K562 (cell line): ENCODE results near the gene SLC39A7. TPM values are rescaled to one million over a fixed set of nuclear protein-coding genes. Genes with fewer than 3 reads are reported as not detected.

ENCODE experiments used
- polyA plus RNA-seq, 8 experiments: library from polyadenylated mRNA; depleted of rRNA in 4 of 8; stranded (reverse) in 5 of 8; unstranded in 3 of 8; fragments of >200 nt; fragmentation: Nextera tagmentation in 2 of 8; fragmentation: Illumina TruSeq in 1 of 8; extraction: Ambion mirVana in 2 of 8; extraction: Trizol in 1 of 8; gene quantifications; 2 replicates each; pipeline versions ENCODE4 v1.2.1 to v1.2.3, GENCODE V29; 2011 to 2014; ENCODE audit warnings: inconsistent platforms in 1 of 8, missing spikeins in 1 of 8
- total RNA-seq, 7 experiments: library from RNA; depleted of rRNA in 6 of 7; stranded (reverse); fragments of >200 nt in 6 of 7; fragmentation: Illumina TruSeq in 2 of 7; extraction: Trizol in 2 of 7; gene quantifications; 2 replicates each; pipeline versions ENCODE4 v1.2.1 to v1.2.3, GENCODE V29; 2011 to 2021; ENCODE audit warnings: low replicate concordance in 1 of 7
- TF ChIP-seq, protein P1 (sequence below), 2 experiments: fragments of 450-650 bp; formaldehyde crosslinking in 1 of 2; IDR thresholded peaks; 2 replicates each; pipeline versions ENCODE4 v1.4.0 to v1.6.1; 2014 to 2020; ENCODE audit warnings: mild to moderate bottlenecking in 2 of 2, borderline replicate concordance in 1 of 2, low read depth in 1 of 2

SLC39A7 gene
- total and polyA plus RNA-seq, 9 of the 15 experiments (the other 6 are each of a cell fraction or from before 2014, with no cell fraction given): 21.7 to 169 (median 121) TPM

- TF ChIP-seq, protein P1, sequence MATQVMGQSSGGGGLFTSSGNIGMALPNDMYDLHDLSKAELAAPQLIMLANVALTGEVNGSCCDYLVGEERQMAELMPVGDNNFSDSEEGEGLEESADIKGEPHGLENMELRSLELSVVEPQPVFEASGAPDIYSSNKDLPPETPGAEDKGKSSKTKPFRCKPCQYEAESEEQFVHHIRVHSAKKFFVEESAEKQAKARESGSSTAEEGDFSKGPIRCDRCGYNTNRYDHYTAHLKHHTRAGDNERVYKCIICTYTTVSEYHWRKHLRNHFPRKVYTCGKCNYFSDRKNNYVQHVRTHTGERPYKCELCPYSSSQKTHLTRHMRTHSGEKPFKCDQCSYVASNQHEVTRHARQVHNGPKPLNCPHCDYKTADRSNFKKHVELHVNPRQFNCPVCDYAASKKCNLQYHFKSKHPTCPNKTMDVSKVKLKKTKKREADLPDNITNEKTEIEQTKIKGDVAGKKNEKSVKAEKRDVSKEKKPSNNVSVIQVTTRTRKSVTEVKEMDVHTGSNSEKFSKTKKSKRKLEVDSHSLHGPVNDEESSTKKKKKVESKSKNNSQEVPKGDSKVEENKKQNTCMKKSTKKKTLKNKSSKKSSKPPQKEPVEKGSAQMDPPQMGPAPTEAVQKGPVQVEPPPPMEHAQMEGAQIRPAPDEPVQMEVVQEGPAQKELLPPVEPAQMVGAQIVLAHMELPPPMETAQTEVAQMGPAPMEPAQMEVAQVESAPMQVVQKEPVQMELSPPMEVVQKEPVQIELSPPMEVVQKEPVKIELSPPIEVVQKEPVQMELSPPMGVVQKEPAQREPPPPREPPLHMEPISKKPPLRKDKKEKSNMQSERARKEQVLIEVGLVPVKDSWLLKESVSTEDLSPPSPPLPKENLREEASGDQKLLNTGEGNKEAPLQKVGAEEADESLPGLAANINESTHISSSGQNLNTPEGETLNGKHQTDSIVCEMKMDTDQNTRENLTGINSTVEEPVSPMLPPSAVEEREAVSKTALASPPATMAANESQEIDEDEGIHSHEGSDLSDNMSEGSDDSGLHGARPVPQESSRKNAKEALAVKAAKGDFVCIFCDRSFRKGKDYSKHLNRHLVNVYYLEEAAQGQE (IDR thresholded peaks at IDR 0.05; ENCODE audit: borderline replicate concordance): peak; percentile 50; the same call in 1 of the 2 replicates
- TF ChIP-seq, protein P1 (CRISPR knock-in tag; IDR thresholded peaks at IDR 0.05; ENCODE audit: low read depth): no peak
Observed at GRCh38 chr6:33197431-33198048, 3.1 kb upstream of the SLC39A7 start (continued).
